Right ventricle myocardium superior (tissue), 1 donor: ENCODE data around the gene AKR7A2. TPM values are rescaled to one million over a fixed set of nuclear protein-coding genes. Genes with fewer than 3 reads are reported as not detected.
"Not testable (repeated sequence)": the region's sequence is repeated elsewhere in the genome, so short reads cannot be mapped to it uniquely, and the experiment has no call there.

ENCODE experiments used
- ATAC-seq: fragments of 200-7000 bp; cut with Tn5 transposase; one replicate; pipeline ENCODE4 v1.9.1; 2020; ENCODE audit warnings: mild to moderate bottlenecking; ENCODE audit not compliant: poor library complexity
- DNase-seq: peaks from one replicate; pipeline ENCODE4 v3.0.0-alpha.2; 2020
- intact Hi-C: fragments of 100-400 bp; cut with DNase I; formaldehyde crosslinking; loops from one replicate; pipeline ENCODE4 v1.11.2; 2022
- total RNA-seq: library from RNA; stranded (reverse); fragmentation: NEBNext Ultra II Directional; extraction: Animal tissue kit (Norgen Biotek cat#: 25700); gene quantifications from one replicate; pipeline ENCODE4 v1.2.1, GENCODE V29; 2021
- donor health status: DM: no; HTN: yes; CAD: no; lungs with severe emphysema.

AKR7A2 gene
- total RNA-seq, 1 donor from 2014 or later, result 40.6 TPM

DNA sequence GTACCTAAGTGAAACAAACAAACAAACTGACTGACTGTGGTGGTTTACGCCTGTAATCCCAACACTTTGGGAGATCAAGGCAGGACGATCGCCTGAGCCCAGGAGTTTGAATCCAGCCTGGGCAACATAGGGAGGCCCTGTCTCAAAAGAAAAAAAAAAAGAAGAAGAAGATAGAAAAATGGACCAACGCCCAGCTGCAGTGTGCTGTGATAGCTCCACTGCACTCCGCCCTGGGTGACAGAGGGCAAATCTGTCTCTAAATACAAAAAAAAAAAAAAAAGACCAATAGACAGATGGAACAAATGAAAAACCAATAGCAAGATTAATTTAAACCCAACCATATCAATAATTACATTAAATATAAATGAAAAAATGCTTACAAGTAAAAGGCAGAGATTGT, 37.3 kb downstream of the AKR7A2 start:
- no peak for ATAC-seq
- no peak for DNase-seq
- intact Hi-C loops, result no loop called here

DNA sequence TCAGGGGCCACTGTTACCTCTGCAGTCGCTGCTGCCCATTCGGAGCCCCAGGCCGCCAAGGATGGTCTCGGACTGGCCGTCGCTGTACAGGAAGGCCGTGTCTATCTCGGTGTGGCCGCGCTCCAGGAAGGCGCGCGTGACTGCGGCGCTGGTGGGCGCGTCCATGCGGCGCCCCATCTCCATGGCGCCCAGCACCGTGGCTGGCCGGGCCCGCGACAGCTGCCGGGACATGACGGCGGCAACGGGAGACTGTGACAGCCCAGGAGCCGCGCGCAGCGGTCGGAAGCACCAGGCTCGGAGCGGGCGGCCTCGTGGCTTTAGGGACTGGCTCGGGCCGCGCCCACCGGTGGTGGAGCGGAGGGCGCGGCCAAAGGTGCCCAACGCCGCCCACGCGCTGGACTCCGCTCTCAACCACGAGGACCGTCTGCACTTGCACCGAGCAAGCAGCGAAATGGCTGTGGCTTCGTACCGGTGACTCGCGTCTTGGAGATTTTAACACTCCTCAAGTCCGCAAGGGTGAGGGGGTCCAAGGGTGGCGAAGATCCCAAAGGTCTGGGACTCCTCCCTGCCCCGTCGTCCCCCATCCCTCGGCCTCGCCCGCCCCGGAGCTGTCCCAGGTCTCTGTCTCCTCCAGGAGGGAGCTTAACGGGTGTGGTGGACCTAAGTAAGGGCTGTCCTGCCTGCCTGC, 38.0 kb downstream of the AKR7A2 start:
- peak; percentile 46 for ATAC-seq
- intact Hi-C loops, DNase-seq: not testable (repeated sequence)

DNA sequence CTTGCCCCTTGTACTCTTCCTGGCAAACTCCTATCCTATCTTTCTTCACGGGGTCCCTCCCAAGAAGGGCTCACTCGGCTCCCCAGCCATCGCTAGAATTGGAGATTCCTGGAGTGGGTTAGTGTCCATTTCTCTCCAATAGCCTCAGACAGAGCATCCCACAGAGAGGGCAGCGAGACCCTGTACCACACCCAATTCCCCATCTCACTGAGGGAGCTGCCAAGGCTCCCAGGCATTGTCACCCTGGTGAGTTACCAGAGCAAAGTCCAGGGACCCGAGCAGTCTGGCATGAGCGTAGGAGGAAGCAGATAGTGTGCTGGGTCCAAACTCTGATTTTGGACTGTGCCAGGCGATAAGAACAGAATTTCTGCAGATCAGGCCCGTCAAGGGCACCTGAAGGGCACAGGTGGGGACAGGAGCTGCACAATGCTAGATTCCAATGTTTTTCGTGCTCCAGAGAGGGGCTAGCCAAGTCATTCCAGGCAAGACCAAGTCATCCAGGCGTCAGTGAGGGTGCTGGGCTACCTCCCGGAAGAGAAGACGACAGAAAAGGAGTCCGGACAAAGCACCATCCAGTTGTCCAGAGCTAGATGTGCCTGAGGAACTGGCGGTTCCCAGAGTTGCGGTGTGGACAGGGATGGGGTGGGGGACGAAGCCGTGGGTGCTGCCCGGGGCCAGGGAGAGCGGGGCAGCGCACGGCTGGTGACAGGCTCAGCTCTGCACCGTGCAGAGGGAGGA, 38.7 kb downstream of the AKR7A2 start:
- intact Hi-C loops, result no loop called here
- ATAC-seq (no peak), DNase-seq (no peak)

DNA sequence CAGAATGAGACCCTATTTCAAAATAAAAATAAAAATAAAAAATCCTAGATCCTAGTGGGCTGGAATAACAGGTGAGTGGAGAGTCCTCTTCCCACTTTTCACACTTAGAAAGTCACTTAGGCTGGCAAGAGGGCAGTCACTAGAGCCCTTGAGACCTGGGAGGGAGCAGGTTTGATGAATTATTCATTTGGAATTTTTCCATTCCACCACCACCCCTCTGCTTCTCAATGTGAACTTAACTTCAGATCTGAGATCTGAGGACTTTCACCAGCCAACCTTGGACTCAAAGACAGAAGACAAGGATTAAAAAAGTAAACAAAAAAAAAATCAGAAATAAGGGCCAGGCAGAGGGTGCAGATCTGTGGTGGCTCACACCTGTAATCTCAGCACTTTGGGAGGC, 39.9 kb downstream of the AKR7A2 start:
- intact Hi-C loops, result no loop called here
- no peak for DNase-seq
- no peak for ATAC-seq

DNA sequence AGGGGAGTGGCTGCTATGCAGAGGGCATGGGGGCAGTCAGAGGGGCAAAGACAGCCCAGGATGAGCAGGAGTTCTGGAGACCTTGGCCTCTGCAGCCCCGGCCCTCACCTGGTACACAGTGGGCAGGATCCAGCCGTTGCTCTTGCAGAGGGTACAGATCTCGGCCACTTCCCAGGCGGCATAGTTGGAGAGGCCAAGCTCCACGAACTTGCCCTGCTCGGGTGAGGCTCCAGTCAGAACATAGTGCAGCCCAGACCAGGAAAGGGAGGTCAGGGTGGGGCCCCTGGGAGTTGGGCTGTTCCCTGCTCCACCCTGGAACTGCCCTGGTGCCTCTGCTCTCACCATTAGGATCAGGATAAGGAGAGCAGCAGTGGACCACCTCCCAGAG, 41.6 kb downstream of the AKR7A2 start:
- DNase-seq, ATAC-seq, intact Hi-C loops: not testable (repeated sequence)

DNA sequence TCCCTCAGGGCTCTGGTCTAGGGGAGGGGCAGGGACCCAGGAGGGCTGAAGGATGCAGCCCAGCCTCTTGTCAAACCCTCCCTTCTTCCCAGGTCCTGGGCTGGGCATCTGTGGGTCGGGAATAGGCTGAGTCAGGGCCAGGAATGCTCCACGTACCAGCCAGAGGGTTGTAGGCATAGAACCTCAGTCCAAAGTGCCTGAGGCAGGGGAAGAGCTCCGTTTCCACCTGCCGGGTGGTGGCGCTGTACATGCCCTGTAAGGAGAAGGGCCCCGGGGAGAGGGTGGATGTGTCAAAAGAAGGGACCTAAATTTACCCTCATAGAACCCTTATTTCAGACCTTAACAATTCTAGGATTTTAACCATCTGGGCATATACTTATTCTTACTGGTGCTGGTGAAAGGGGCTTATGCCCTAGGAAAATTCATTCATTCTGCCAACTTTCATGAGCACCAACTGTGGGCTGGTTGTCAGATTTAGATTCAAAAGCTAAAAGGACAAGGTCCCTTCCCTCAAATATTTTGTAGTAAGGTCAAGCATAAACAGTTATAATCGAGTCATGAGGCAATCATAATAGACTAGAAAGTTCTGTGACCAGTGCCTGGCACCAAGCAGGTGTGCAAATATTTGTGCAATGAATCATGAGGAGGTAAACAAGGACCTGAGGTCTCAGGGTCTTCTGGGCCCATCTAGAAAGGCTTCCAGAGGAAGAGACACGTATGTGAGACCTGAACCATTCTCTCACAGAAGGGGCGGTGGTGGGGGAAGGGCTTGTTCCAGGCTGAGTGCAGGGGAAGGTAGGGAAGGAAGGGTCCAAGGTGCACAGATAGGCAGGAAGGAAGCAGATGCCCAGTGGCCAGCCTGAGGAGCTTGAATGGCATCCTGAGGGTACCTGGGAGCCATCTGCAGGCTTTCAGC, 42.3 kb downstream of the AKR7A2 start:
- DNase-seq, intact Hi-C loops, ATAC-seq: not testable (repeated sequence)

DNA sequence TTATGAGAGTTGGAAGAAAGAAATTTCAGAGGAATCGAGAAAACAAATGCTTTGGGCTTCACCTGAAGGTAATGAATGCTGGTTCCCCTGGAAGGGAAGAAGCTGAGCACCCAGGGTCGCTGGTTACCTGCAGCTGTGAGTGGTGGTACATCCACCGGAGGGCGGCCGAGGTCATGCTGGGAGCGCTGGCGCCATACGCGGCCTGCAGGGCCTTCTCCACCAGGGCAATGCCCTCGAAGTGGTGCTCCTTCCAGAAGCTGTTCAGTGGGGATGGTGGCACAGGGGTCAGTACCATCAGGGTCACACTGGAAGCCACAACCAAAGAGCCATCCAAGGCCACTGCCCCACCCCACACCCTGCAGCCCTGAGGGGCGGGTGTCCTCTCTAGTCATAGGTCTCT, 43.5 kb downstream of the AKR7A2 start:
- intact Hi-C loops, result no loop called here
- DNase-seq, result no peak
- ATAC-seq, result no peak

DNA sequence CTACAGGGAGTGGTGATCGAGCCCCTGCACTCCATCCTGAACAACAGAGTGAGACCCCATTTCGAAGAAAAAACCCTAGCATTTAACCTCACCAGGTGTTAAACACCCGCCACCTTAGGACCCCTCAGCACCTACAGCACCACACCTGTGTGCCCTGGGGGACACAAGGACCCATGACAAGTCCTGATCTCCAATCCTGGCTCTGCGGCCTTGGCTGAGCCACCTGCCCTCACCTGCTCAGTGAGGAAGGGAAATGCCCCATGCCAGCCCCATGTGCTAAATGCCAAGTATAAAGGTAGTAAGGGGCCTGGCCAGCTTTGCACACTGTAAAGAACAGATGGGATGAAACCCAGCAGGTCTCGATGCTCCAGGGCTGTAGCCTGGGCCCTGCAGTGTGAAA, 49.2 kb downstream of the AKR7A2 start:
- DNase-seq (no peak), ATAC-seq (no peak)
- intact Hi-C loops, result no loop called here

DNA sequence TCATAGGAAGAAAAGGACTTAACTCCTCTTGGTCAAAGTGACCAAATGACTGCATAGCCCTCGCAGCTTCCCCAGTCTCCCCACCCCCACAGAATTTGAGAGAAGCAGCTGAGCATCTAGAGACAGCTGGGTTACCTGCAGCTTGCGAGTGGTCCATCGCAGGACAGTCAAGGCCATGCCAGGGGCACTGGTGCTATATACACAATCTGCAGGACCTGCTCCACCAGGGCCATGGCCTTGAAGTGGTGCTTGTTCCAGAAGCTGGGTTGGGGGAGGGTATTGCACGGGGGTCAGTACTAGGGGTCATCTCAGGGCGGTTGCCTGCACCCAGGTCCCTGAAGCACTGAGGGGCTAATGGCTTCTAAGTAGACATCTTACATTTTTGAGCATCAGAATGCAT, 49.9 kb downstream of the AKR7A2 start:
- DNase-seq, result no peak
- ATAC-seq, result no peak
- intact Hi-C loops, result no loop called here

DNA sequence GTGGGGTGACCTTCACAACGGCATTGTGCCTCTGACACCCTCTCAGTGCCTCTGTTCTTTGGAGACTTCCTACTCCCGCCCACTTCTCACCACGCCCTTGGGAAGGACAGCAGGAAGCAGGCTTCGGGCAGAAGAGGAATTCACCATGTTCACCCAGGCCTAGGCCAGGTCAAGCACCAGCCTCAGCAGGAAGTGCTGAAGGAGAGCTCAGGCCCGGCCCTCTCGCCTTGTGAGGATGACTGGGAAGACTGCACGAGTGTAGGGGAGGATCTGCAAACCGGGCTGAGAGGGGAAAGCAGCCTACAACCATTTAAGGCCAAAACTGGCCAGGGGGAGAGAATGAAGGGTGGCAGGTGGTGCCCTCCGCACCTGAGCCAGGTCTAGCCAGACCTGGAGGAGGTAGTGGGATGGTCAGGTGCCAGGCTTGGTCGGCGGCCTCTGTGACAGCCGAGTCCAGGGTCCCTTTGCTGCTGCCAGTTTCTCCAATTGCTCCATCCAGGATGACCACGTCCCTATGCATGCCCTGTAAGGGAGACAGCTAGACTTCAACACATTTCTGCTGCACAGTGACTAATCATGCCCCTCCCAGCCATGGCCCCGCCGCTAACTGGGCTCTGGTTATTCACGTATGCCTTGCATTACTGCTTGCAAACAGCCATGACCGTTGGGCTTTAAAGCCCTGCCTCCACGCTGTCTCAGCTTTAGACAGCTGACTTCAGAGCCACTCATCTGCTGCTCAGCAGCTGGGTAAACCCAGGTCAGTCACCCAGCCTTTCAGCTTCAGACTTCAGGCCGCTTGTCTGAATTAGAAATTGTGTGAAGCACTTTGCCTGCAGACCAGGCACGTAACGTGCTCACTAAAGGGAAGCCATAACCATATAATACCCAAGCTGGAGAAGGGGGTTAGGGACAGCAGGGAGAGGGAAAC, 51.5 kb downstream of the AKR7A2 start:
- intact Hi-C loops, result no loop called here
- no peak for ATAC-seq
- no peak for DNase-seq

DNA sequence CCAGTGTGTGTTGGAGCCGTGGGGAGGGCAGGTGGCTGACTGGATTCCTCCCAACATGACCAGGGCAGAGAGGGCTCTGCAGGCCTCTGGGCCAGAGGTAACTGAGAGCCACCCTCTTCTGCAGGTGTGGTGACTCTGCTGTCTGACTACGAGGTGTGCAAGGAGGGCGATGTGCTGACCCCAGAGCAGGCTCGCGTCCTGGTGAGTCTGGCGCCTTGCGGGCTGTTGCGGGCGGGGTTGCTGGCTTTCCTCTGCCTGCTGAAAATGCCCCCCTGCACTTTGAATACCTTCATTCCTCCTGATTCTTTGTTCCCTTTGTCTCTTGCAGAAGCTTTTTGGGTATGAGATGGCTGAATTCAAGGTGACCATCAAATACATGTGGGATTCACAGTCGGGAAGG, 53.6 kb downstream of the AKR7A2 start:
- no peak for ATAC-seq
- no peak for DNase-seq
- intact Hi-C loops, result no loop called here

DNA sequence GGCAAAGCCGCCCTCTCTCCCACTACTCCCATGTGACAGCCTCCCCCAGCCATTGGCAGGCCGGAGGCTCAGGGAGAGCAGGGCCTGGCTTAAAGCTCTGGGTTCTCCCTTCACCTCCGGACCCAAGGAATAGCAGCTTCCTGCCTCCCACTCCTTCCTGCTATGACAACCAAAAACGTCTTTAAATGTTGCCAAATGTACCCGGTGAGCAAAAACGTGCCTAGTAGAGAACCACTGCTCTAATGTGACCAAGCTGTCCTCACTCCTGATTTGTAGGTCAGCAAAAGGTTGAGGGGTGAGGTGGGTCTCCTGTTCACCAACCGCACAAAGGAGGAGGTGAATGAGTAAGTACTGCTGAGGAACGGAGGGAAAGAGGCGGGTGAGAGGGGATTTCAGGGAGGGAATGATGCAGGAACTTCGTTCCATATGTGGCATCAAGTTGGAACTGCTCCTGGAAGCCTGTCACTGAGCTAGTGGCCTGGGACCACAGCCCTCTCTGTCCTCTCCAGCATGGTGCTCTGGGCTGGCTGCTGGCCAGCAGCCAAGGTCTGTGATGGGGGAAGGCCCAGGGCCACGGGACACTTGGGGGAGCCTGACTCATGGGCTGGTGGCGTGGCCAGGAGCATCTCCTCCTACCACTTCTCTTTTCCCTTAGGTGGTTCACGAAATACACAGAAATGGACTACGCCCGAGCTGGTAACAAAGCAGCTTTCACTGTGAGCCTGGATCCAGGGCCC, 54.6 kb downstream of the AKR7A2 start:
- DNase-seq (no peak), ATAC-seq (no peak)
- intact Hi-C loops, result no loop called here

DNA sequence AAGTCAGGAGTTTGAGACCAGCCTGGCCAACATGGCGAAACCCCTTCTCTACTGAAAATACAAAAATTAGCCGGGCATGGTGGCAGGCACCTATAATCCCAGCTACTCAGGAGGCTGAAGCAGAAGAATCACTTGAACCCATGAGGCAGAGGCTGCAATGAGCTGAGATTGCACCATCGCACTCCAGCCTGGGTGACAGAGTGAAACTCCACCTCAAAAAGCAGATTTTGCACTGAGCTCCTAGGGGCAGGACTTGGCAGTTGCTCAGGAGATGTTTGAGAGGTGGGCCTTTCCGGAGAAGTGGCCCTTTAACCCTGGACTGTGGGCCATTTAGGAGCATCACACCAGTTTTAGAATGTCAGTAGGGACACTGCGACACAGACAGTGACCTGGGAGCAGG, 55.6 kb downstream of the AKR7A2 start:
- intact Hi-C loops, ATAC-seq, DNase-seq: not testable (repeated sequence)

DNA sequence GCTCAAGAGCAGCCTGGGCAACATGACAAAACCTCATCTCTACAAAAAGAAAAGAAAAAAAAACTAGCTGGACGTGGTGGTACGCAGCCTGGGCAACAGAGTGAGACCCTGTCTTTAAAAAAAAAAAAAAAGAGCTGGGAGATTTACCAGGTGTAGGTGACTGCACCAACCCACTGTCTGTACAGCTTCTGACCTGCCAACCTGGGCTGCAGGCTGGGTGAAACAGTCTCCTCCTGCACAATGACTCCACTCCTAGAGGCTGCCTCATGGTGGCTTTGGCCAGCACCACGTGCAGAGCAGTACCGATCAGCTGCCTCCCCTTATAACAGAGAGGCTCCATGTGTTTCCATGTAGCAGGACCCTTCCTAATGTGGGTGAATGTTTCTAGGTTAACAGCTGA, 56.7 kb downstream of the AKR7A2 start:
- DNase-seq (no peak), ATAC-seq (no peak)
- intact Hi-C loops, result no loop called here

DNA sequence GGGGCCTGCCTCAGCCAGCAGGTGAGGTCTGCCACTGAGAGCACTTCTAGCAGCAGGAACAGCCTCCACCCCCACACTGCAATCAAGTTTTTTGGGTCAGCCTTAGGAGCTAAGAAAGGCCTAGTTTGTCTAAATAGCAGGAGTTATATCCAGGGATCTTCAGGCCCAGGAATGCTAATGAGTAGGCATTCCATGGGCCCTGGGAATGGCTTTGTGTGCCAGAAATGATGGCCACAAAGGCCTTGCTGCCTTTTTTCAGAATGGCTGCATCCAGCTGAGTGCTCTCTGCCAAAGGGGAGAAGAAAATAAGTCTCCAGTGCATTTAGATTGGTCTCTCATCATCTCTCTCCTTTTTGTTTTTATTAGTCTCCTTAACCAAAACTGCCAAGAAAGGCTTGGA, 57.5 kb downstream of the AKR7A2 start:
- ATAC-seq, result no peak
- intact Hi-C loops, result no loop called here
- DNase-seq, result no peak
